Activated CD8-positive, alpha-beta memory T cell treated with anti-CD3 and anti-CD28 coated beads for 36 hours (primary cell): Measurements from ENCODE around the gene ABR. TPM values are rescaled to one million over a fixed set of nuclear protein-coding genes. Genes with fewer than 3 reads are reported as not detected.
"Not testable (repeated sequence)": the region's sequence is repeated elsewhere in the genome, so short reads cannot be mapped to it uniquely, and the experiment has no call there.

ENCODE experiments used
- CTCF ChIA-PET: fragments of 350-600 bp; sonication (Branson Sonifier 250); formaldehyde crosslinking; loops from one replicate; lab custom pipeline; 2021; ENCODE audit warnings: antibody characterized with exemption; lab: Charles Lee
- POLR2A ChIA-PET: fragments of 350-600 bp; sonication (Branson Sonifier 250); formaldehyde crosslinking; loops from one replicate; lab custom pipeline; 2021; ENCODE audit warnings: antibody characterized with exemption; lab: Charles Lee
- total RNA-seq, 2 experiments: library from RNA; stranded (reverse); gene quantifications; one replicate each; pipeline ENCODE4 v1.2.3, GENCODE V29; 2021

The ABR gene
- total RNA-seq, 2 experiments from 2014 or later: 52.5 to 56.2 TPM

DNA sequence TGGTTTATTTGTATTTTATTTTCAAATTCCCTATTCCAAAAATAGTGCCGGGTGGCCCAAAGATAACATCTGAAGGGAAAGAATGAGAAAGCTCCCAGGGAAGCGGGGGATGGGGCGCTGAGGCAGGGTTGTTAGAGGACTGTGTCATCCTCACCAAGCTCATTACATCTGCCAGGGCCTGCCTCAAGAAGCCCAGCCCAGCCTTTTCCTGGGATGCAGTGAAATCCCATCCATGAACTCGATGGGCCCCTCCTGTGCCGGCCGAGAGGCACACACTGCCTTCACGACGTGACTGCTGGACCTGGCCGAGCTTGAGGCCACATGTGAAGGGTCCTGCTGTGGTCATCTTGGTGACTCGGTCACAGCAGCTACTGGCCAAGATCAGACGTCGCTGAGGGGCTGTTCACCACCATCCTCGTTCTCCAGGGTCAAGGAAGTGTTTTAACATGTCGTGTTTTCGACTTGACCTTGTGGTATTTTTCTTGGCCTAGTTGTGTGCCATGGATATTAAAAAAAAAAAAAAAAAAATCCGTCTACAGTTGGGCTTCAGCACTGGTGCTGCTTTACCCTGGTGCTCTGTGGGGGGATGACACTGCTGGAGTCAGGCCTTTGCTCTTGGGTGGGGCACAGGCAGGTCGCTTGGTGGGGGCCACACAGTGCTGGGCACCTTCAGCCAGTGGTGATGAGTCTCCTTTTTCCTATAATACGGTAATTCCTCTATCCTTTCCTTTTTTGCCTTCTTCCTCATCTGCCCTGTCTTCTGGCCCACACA, 178.0 kb downstream of the ABR start:
- ChIA-PET POLR2A (interaction anchor here (0.7 kb wide), 1 partner anchor 267 kb away, joined by 5 read pairs; no protein-coding TSS in a partner anchor), CTCF (interaction anchor here (0.7 to 1.5 kb wide), 3 partner anchors 216 to 280 kb away, joined by 3 to 5 read pairs (median 4); partner anchors contain the start of genes GLOD4 and MRM3)

DNA sequence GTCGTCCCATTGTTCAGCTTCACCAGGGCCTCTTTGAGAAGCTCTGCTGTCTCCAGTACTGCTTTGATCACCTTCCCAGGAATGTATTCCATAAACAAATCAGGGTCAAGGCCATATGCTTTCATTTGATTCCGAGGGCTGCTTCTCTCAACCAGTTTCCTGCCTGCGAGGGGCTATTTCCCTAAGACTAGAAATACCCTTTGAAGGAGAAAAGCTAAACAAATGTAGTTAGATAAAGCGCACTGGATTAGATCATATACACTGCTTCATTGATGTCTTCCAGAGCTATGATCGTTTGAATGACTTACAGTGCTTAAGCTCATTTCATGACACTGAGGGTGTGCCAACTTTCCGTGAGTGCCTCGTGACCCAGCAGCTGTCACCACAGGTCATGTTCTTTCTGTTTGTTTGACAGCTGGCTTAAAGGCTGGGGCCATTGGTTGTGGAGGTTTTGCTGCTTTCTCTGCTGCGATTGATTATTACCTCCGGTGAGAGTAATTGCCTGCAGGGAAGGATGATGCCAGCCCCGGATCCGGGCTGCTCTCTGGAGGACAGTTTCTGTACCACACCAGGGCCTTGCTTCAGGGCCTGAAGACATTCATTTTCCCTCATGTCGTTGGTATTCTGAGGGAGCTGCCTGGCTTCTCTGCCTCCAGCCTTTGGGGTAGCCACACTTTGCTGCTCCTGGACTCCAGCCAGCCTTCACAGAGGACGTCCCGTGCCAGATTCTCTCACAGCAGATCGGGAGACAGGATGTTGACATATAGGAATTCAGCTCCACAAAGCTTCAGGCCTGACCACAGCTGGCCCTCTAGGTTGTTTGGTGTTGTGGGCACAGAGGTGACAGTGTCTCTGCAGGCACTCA, 179.0 kb downstream of the ABR start:
- ChIA-PET CTCF (interaction anchor here (0.6 to 1.5 kb wide), 4 partner anchors 22 to 219 kb away, joined by 3 to 5 read pairs (median 4); partner anchors contain the start of genes GLOD4, MRM3 and NXN), POLR2A (interaction anchor here (0.6 kb wide), 1 partner anchor 248 kb away, joined by 5 read pairs; no protein-coding TSS in a partner anchor)

DNA sequence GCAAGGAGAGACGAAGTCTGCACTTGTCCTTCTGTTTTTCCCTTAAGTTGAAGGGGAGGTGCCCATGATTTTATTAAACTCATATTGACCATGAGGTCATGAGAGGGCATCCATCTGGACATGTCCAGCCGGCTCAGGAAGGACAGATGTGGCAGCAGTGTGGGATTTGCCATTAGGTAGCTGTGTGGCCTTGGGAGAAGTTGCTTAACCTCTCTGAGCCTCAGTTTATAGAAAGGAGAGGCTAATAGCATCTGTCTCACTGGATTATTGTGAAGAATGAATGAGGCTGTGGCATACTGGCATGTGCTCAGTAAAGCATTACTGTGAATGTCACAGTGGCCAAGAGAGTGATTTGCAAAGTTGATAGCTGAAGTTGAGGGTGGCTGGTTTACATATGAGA, 181.7 kb downstream of the ABR start:
- ChIA-PET POLR2A (no interaction called here), CTCF (interaction anchor here (1.5 to 2.4 kb wide), 2 partner anchors 17 kb away, joined by 8 to 18 read pairs; no protein-coding TSS in a partner anchor)

DNA sequence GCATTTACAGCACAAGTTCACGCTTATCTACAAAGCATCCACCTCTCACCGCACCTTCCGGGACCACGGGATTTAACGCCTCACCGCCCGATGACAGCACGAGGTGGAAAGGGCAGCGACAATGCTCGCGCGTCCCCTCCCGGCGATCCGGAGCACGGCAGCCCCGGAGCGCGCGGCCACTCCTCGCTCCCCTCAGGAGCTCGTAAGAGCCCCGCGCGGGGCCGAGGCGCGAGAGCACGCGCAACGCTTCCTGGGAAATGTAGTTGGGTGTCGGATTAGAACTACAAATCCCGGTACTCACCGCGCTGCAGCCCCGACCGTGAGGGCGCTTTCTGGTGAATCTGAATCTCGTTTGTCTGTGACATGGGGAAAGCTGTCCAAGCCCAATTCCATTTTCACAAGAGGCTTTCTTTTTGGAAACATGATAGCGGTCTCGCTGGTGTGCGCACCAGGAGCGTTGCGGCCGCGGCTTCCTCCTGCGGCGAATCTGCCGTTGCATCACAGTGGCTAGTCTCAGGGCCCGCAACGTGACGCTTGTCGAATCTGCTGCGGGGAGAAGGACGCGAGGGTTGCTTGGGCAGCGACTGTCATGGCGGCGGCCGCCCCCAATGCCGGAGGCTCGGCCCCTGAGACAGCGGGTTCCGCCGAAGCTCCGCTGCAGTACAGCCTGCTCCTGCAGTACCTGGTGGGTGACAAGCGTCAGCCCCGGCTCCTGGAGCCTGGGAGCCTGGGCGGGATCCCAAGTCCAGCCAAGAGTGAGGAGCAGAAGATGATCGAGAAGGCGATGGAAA, 183.0 kb downstream of the ABR start, which contains the start of gene TIMM22:
TIMM22 (plus strand) TSS at position 576 of the 791 bp plus-strand sequence; CDS start at position 590, 14 bp downstream.
- ChIA-PET CTCF (interaction anchor here (0.7 to 2.4 kb wide), 15 partner anchors 8 to 585 kb away, joined by 3 to 18 read pairs (median 3); partner anchors contain the start of genes GLOD4, MRM3 and NXN), POLR2A (interaction anchor here (0.6 to 1.6 kb wide), 6 partner anchors 17 to 282 kb away, joined by 3 to 14 read pairs (median 4); partner anchors contain the start of genes GLOD4, MRM3, NXN and VPS53)

DNA sequence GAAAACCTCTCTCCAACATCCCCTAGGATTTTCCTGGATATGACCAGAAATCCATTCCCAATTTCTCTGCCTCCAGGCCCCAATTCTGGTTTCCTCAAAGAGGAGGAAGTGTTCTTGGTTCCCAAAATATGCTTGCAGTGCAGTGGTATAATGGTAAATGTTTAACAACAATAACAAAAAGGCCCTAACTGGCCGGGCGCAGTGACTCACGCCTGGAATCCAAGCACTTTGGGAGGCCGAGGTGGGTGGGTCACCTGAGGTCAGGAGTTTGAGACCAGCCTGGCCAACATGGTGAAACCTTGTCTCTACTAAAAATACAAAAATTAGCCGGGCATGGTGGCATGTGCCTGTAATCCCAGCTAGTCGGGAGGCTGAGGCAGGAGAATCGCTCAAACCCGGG, 184.5 kb downstream of the ABR start:
- CTCF ChIA-PET: interaction anchor here (1.5 to 2.3 kb wide), 2 partner anchors 202 to 213 kb away, joined by 6 to 14 read pairs; partner anchors contain the start of genes GLOD4 and MRM3
- POLR2A ChIA-PET: not testable (repeated sequence)

GRCh38 chr17:992933-993332, 186.8 kb downstream of the ABR start:
- POLR2A ChIA-PET: no interaction called here
- CTCF ChIA-PET: interaction anchor here (0.6 kb wide), 1 partner anchor 302 kb away, joined by 3 read pairs; no protein-coding TSS in a partner anchor

DNA sequence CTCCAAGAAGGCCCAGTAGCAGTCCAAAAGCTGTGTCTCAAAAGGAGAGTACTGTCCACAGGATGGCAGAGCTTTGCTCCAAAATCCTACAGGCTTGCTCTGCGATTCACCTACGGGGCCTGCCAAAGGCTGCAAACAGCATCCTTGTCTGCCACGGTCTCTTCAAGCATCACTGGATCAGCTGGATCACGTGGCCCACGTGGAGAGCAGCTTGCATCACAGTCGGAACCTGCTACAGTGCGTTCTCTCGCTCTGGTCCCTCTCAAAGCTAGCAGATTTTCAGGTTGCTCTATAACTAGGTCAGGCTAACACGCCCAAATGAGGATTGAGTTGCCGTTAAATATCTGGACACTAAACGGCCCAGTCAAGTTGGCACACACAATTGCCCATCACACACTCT, 191.2 kb downstream of the ABR start:
- CTCF ChIA-PET: interaction anchor here (0.5 to 1.5 kb wide), 3 partner anchors 16 to 193 kb away, joined by 3 to 6 read pairs (median 4); no protein-coding TSS in a partner anchor
- POLR2A ChIA-PET: no interaction called here

- ChIA-PET POLR2A (interaction anchor here (0.6 kb wide), 1 partner anchor 171 kb away, joined by 6 read pairs; no protein-coding TSS in a partner anchor), CTCF (interaction anchor here (0.5 to 1.5 kb wide), 3 partner anchors 16 to 192 kb away, joined by 3 to 6 read pairs (median 4); no protein-coding TSS in a partner anchor)
Observed at GRCh38 chr17:987931-988330, 191.8 kb downstream of the ABR start.

DNA sequence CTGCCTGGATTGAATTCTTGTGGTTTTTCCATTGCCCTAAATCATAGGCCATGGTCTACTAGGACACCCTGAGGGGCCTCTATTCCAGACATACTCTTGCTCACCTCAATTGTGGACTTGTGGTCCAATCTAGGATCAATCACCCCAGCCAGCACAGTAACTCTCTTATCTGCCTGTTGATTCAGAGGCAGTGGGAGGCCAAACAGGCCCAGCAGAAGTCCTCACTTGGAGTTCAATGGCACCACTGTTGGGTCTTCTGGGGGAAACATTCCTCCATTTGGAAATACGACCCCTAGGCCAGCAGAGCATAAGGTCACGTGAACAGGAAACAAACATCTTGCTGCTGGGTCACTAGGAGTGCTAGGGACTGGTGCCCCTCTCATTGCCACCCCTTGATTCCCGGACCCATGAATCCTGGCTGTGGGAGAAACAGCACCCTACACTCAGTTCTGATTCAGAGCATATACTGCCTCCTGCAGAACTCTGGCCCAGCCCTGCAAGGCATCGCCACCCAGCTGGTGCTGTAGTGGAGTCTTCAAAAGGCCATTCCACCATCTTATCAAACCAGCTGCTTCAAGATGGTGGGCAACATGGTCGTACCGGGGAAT, 193.4 kb downstream of the ABR start:
- ChIA-PET POLR2A (no interaction called here), CTCF (no interaction called here)

DNA sequence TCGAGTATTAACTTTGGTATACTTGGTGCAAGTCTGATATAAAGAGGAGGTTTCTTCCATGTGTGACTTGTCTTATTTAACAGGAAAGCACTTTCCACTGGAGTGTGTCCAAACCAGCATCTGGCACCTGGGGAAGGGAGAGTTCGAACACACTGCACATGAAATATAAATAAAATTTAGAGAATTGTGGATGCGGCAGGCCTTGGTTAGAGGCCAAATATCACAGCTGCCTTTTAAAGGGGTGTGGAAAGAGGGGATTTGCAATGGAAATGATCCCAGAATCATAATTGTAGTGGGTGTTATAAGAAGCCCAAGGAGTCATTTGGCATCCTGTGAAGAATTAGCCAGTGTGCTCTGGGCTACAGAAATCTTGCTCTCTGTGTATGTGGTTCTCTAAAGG, 195.9 kb downstream of the ABR start:
- ChIA-PET POLR2A (no interaction called here), CTCF (no interaction called here)

DNA sequence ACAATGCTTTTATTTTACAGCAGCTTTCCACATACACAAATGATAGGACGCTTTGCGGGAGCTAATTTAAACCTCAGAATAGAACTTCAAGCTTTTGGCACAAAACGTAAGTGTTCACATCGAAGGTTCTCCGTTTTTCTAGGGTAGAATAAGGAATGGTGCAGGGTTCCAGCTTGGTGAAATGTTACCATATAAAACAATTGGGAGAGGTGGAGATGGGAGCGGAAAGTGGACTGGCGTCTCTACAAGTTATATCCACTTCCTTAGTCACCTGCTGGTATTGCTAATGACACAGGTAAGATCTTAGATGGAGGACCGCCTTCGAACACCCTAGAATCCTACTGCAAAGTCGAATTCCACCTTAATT, 198.5 kb downstream of the ABR start:
- POLR2A ChIA-PET: interaction anchor here (0.7 kb wide), 1 partner anchor 199 kb away, joined by 3 read pairs; the partner anchor contains the start of genes GLOD4 and MRM3
- CTCF ChIA-PET: interaction anchor here (0.9 to 2.7 kb wide), 10 partner anchors 10 to 567 kb away, joined by 3 to 24 read pairs (median 6); partner anchors contain the start of genes GLOD4, MRM3 and TIMM22

GRCh38 chr17:980406-981291, 199.1 kb downstream of the ABR start:
- ChIA-PET POLR2A (interaction anchor here (0.7 to 0.9 kb wide), 2 partner anchors 16 to 199 kb away, joined by 3 to 4 read pairs; partner anchors contain the start of genes GLOD4, MRM3 and TIMM22), CTCF (interaction anchor here (0.6 to 2.7 kb wide), 13 partner anchors 10 to 566 kb away, joined by 3 to 24 read pairs (median 5); partner anchors contain the start of genes GLOD4, MRM3 and TIMM22)

- POLR2A ChIA-PET: interaction anchor here (0.6 to 1.0 kb wide), 3 partner anchors 17 to 198 kb away, joined by 3 to 4 read pairs (median 4); partner anchors contain the start of genes GLOD4, MRM3 and TIMM22
- CTCF ChIA-PET: interaction anchor here (1.1 to 2.7 kb wide), 9 partner anchors 17 to 185 kb away, joined by 3 to 24 read pairs (median 4); partner anchors contain the start of gene TIMM22
Observed at GRCh38 chr17:979539-980405, 200.0 kb downstream of the ABR start, which contains the start of gene NXN. TSS of gene NXN (minus strand) at chr17:979776.

DNA sequence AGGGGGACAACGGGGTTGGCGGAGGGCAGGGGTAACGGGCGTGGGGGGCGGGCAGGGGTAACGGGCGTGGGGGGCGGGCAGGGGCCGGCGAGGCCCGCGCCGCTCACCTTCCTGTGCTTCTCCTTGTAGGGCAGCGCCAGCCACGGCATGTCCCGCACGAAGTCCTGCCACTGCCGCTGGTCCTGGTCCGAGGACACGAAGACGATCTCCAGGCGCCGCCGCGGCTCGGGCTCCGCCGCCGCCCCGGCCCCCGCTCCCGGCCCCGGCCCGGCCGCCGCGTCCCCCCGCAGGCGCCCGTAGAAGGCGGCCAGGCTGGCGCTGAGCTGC, 200.6 kb downstream of the ABR start:
- CTCF ChIA-PET: interaction anchor here (1.3 to 2.7 kb wide), 4 partner anchors 17 to 102 kb away, joined by 3 to 8 read pairs (median 4); partner anchors contain the start of gene TIMM22
- POLR2A ChIA-PET: interaction anchor here (1.0 kb wide), 1 partner anchor 197 kb away, joined by 4 read pairs; the partner anchor contains the start of genes GLOD4 and MRM3
